ENCODE data around the gene NDE1.

GRCh38 chr16:15747937-15748336, 97.9 kb downstream of the NDE1 start:
- TF ChIP-seq CTCF (conservative IDR thresholded peaks at IDR 0.05; ENCODE audit: low read length): no peak
- no peak for TF ChIP-seq EZH2phosphoT487 (IDR thresholded peaks at IDR 0.05; ENCODE audit: borderline replicate concordance, low read depth, low read length)

Measured in OCI-LY7 (cell line).